H1 (cell line): Measurements from ENCODE around the gene EMP3. TPM values are rescaled to one million over a fixed set of nuclear protein-coding genes. Genes with fewer than 3 reads are reported as not detected.

Experiments used
- CTCF ChIA-PET: fragments of 300-600 bp; sonication (Branson Sonifier 250); formaldehyde crosslinking; loops from one replicate; lab custom pipeline; 2021; ENCODE audit not compliant: partially characterized antibody; lab: Charles Lee
- POLR2A ChIA-PET: fragments of 300-600 bp; sonication (Branson Sonifier 250); formaldehyde crosslinking; loops from one replicate; lab custom pipeline; 2021; ENCODE audit warnings: inconsistent platforms; ENCODE audit not compliant: partially characterized antibody; lab: Charles Lee
- DNase-seq, 2 experiments: peaks; one replicate each; pipeline versions ENCODE4 v3.0.0 to v3.0.0-alpha.2; 2010 to 2022; ENCODE audit warnings: low spot score in 2 of 2, low read depth in 1 of 2, mixed read lengths in 1 of 2
- FAIRE-seq: peaks from 2 replicates; lab custom pipeline; 2011; peaks lifted over from hg19 to GRCh38; lab: Jason Lieb, UNC
- H2AFZ ChIP-seq: 2 replicates; pipeline ENCODE4 v1.8.1; 2012; ENCODE audit warnings: low read length, inconsistent platforms
- H2AK5ac ChIP-seq: 2 replicates; pipeline ENCODE4 v1.6.1; 2013; ENCODE audit warnings: low read depth, low read length
- H2BK120ac ChIP-seq: replicated peaks from 2 replicates; pipeline ENCODE3; 2013; ENCODE audit warnings: low read depth, low read length, inconsistent platforms
- H2BK12ac ChIP-seq: 2 replicates; pipeline ENCODE4 v1.6.1; 2013; ENCODE audit warnings: low read depth, low read length
- H2BK15ac ChIP-seq: 2 replicates; pipeline ENCODE4 v1.6.1; 2013; ENCODE audit warnings: low read length
- H2BK20ac ChIP-seq: 2 replicates; pipeline ENCODE4 v1.6.1; 2013; ENCODE audit warnings: low read length
- H2BK5ac ChIP-seq: 2 replicates; pipeline ENCODE4 v1.6.1; 2013; ENCODE audit warnings: low read depth, low read length
- H3K14ac ChIP-seq: 2 replicates; pipeline ENCODE4 v1.6.1; 2013; ENCODE audit warnings: inconsistent platforms; ENCODE audit not compliant: insufficient read length
- H3K18ac ChIP-seq: 2 replicates; pipeline ENCODE4 v1.6.1; 2013; ENCODE audit warnings: low read length; ENCODE audit errors: extremely low read depth
- H3K23ac ChIP-seq: 2 replicates; pipeline ENCODE4 v1.6.1; 2013; ENCODE audit warnings: inconsistent platforms; ENCODE audit not compliant: insufficient read length
- H3K23me2 ChIP-seq: 2 replicates; pipeline ENCODE4 v1.6.1; 2013; ENCODE audit warnings: low read depth, low read length
- H3K27ac ChIP-seq: 2 replicates; pipeline ENCODE4 v1.6.1; 2011; ENCODE audit warnings: low read depth, low read length, inconsistent platforms
- H3K27me3 ChIP-seq, 4 experiments: replicated peaks in 1 of 4; 1 replicate in 1 of 4; 2 replicates in 3 of 4; pipeline versions ENCODE4 v1.6.1 to v1.8.1; 2011 to 2013; ENCODE audit warnings: low read length in 3 of 4, mild to moderate bottlenecking in 3 of 4, inconsistent platforms in 2 of 4, mixed read lengths in 2 of 4, moderate library complexity in 1 of 4; ENCODE audit not compliant: control insufficient read depth in 3 of 4, insufficient read depth in 3 of 4; ENCODE audit errors: extremely low read depth in 1 of 4
- H3K36me3 ChIP-seq, 4 experiments: 2 replicates each; pipeline versions ENCODE4 v1.6.1 to v1.8.1; 2011 to 2013; ENCODE audit warnings: mild to moderate bottlenecking in 4 of 4, low read length in 3 of 4, moderate library complexity in 2 of 4, control low read depth in 1 of 4, inconsistent platforms in 1 of 4; ENCODE audit not compliant: insufficient read depth in 4 of 4, control insufficient read depth in 2 of 4
- H3K4ac ChIP-seq: replicated peaks from 2 replicates; pipeline ENCODE3; 2013; ENCODE audit warnings: low read length, low read depth, mixed read lengths, inconsistent platforms; ENCODE audit not compliant: insufficient read length
- H3K4me1 ChIP-seq, 4 experiments: replicated peaks in 1 of 4; 1 replicate in 1 of 4; 2 replicates in 3 of 4; pipeline versions ENCODE4 v1.6.1 to v1.8.1; 2011 to 2013; ENCODE audit warnings: low read length in 3 of 4, inconsistent platforms in 2 of 4, mixed read lengths in 1 of 4; ENCODE audit not compliant: insufficient read depth in 4 of 4, control insufficient read depth in 3 of 4
- H3K4me2 ChIP-seq, 2 experiments: 2 replicates each; pipeline versions ENCODE4 v1.6.1 to v1.8.1; 2011 to 2013; ENCODE audit warnings: low read depth in 2 of 2, low read length in 2 of 2, control low read depth in 1 of 2, inconsistent platforms in 1 of 2, mild to moderate bottlenecking in 1 of 2; ENCODE audit not compliant: insufficient read depth in 1 of 2
- H3K4me3 ChIP-seq, 4 experiments: fragments of 200-600, 300-600 bp in 1 of 4; sonication (generic), shearing (Covaris generic), sonication (Bioruptor Twin) in 1 of 4; 2 replicates each; pipeline versions ENCODE4 v1.5.1 to v1.8.1; 2011 to 2016; ENCODE audit warnings: low read length in 4 of 4, low read depth in 3 of 4, control low read depth in 2 of 4, inconsistent platforms in 2 of 4, mild to moderate bottlenecking in 2 of 4, mixed read lengths in 1 of 4, moderate library complexity in 1 of 4; ENCODE audit not compliant: insufficient read depth in 2 of 4; ENCODE audit errors: extremely low read depth in 1 of 4
- H3K56ac ChIP-seq: replicated peaks from 2 replicates; pipeline ENCODE3; 2013; ENCODE audit warnings: low read depth, mild to moderate bottlenecking, mixed read lengths, low read length, inconsistent platforms; ENCODE audit not compliant: insufficient read length
- H3K79me1 ChIP-seq: 2 replicates; pipeline ENCODE4 v1.6.1; 2013; ENCODE audit warnings: low read depth, low read length, control low read depth
- H3K79me2 ChIP-seq, 2 experiments: 2 replicates each; pipeline versions ENCODE4 v1.6.1 to v1.8.1; 2012 to 2013; ENCODE audit warnings: low read length in 2 of 2, mild to moderate bottlenecking in 2 of 2, inconsistent platforms in 1 of 2; ENCODE audit not compliant: insufficient read depth in 2 of 2, control insufficient read depth in 1 of 2
- H3K9ac ChIP-seq, 4 experiments: replicated peaks in 1 of 4; 1 replicate in 1 of 4; 2 replicates in 3 of 4; pipeline versions ENCODE4 v1.6.1 to v1.8.1; 2011 to 2013; ENCODE audit warnings: low read depth in 3 of 4, low read length in 3 of 4, control low read depth in 2 of 4, mild to moderate bottlenecking in 2 of 4, moderate library complexity in 2 of 4, inconsistent platforms in 1 of 4; ENCODE audit errors: extremely low read depth in 1 of 4
- H3K9me3 ChIP-seq, 2 experiments: 2 replicates each; pipeline versions ENCODE4 v1.6.1 to v1.8.1; 2012 to 2013; ENCODE audit warnings: mild to moderate bottlenecking in 2 of 2, moderate library complexity in 2 of 2, control low read depth in 1 of 2, inconsistent platforms in 1 of 2, low read depth in 1 of 2, low read length in 1 of 2, mixed read lengths in 1 of 2; ENCODE audit not compliant: insufficient read depth in 2 of 2
- H4K20me1 ChIP-seq, 2 experiments: replicated peaks in 1 of 2; 2 replicates each; pipeline versions ENCODE3 to v1.8.1; 2011 to 2013; ENCODE audit warnings: inconsistent platforms in 2 of 2, low read length in 2 of 2, mild to moderate bottlenecking in 1 of 2; ENCODE audit not compliant: insufficient read depth in 2 of 2, control insufficient read depth in 1 of 2
- H4K5ac ChIP-seq: 2 replicates; pipeline ENCODE4 v1.6.1; 2013; ENCODE audit warnings: low read length, low read depth, mixed read lengths, inconsistent platforms; ENCODE audit not compliant: insufficient read length
- H4K8ac ChIP-seq: 2 replicates; pipeline ENCODE4 v1.8.0; 2013; ENCODE audit warnings: mild to moderate bottlenecking, moderate library complexity, low read length, inconsistent platforms; ENCODE audit not compliant: insufficient read depth; ENCODE audit errors: extremely low read depth
- H4K91ac ChIP-seq: replicated peaks from 2 replicates; pipeline ENCODE3; 2013; ENCODE audit warnings: low read length, mixed read lengths, inconsistent platforms; ENCODE audit not compliant: insufficient read length
- SIRT6 ChIP-seq: IDR thresholded peaks from one replicate; pipeline ENCODE4 v1.7.1; 2012; ENCODE audit warnings: low read length, inconsistent platforms
- WGBS, 2 experiments: shearing (Covaris generic) in 1 of 2; methylation state at CpG; one replicate each; pipeline versions ENCODE4 v1.1.6 to v1.1.7; 2013 to 2015; ENCODE audit warnings: low lambda C conversion rate in 2 of 2, mixed read lengths in 2 of 2, inconsistent platforms in 1 of 2, low coverage in 1 of 2, missing lambda C conversion rate in 1 of 2; ENCODE audit not compliant: insufficient replicate concordance in 2 of 2, insufficient coverage in 1 of 2, insufficient read length in 1 of 2; ENCODE audit errors: extremely low coverage in 1 of 2, missing lambda C conversion rate in 1 of 2; 5-methylcytosine and 5-hydroxymethylcytosine counted together
- polyA plus RNA-seq, 7 experiments: library from polyadenylated mRNA; depleted of rRNA in 3 of 7; stranded (reverse) in 5 of 7; unstranded in 2 of 7; fragments of >200 nt in 5 of 7; fragments of 200-250 nt in 2 of 7; gene quantifications; 1 replicate in 5 of 7; 2 replicates in 1 of 7; 4 replicates in 1 of 7; pipeline versions ENCODE4 v1.2.1 to v1.2.3, GENCODE V29; 2011 to 2013; ENCODE audit warnings: missing spikeins in 2 of 7, mixed read lengths in 2 of 7
- total RNA-seq: library from RNA; stranded (reverse); fragmentation: NEBNext Ultra II Directional; extraction: Animal tissue kit (Norgen Biotek cat#: 25700); gene quantifications from 2 replicates; pipeline ENCODE4 v1.2.1, GENCODE V29; 2021
- TF ChIP-seq, protein P1 (sequence below): IDR thresholded peaks from 2 replicates; pipeline ENCODE4 v1.6.1; 2012; ENCODE audit warnings: inconsistent platforms

Gene EMP3
- total and polyA plus RNA-seq, 2 of the 8 experiments (the other 6 are each of a cell fraction or from before 2014, with no cell fraction given) = 18.4 to 87.8 TPM

DNA sequence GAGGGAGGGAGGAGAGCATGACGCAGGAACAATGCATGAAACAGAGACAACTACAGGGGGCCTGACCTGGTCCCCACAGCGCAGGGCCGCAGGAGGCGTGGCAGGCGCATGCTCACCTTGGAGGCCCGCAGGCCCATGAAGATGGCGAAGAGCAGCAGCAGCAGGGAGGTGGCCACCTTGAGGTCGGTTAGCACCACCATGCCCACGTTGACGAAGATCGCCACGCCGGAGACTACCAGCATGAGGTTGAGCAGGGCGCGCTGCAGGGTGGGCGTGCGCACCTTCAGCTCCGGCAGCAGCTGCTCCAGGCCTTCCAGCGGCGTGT, 17.0 kb downstream of the EMP3 start:
- H3K4ac ChIP-seq = no peak overlapping the region
- H3K9me3 ChIP-seq = no peaks in the 10 kb centered on the region
- DNase-seq = no peak
- no peak overlapping the region for H4K5ac ChIP-seq
- H2BK20ac ChIP-seq = no peak overlapping the region
- no peak overlapping the region for H2BK120ac ChIP-seq
- whole genome bisulfite sequencing, 2 experiments = 83% methylated on average over 19 of the region's 20 CpGs; no CpG with 5 or more reads in 1 of the 2 experiments
- H3K23ac ChIP-seq = no peak overlapping the region
- H3K56ac ChIP-seq = no peak overlapping the region
- TF ChIP-seq SIRT6 = no peak
- TF ChIP-seq, protein P1, sequence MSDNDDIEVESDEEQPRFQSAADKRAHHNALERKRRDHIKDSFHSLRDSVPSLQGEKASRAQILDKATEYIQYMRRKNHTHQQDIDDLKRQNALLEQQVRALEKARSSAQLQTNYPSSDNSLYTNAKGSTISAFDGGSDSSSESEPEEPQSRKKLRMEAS = 0 out of 2 replicates have a peak, but pooled peaks have one; percentile 16
- H3K4me1 ChIP-seq = peaks cover 0 to 4% (median under 1%) of the 10 kb centered on the region in 4 experiments; a peak in 2 of 7 replicates
- H2BK5ac ChIP-seq = no peak overlapping the region
- H3K23me2 ChIP-seq = no peaks in the 10 kb centered on the region; the same call in 1 of the 2 replicates
- H3K79me1 ChIP-seq = no peaks in the 10 kb centered on the region
- H3K4me2 ChIP-seq = no peak overlapping the region
- H2AFZ ChIP-seq = no peak overlapping the region
- H4K8ac ChIP-seq = no peak overlapping the region
- 0 out of 2 replicates have a peak overlapping the region, but pooled peaks have one; percentile 9 for H2BK12ac ChIP-seq
- no peak overlapping the region for H3K4me3 ChIP-seq
- CTCF ChIA-PET = interaction anchor here (1.2 kb wide), 2 partner anchors 8 to 9 kb away, joined by 3 to 4 read pairs; no protein-coding TSS in a partner anchor
- 0 out of 2 replicates have a peak overlapping the region, but pooled peaks have one; percentile 81 for H2BK15ac ChIP-seq
- H3K36me3 ChIP-seq = no peaks in the 10 kb centered on the region
- H2AK5ac ChIP-seq = no peak overlapping the region
- H3K14ac ChIP-seq = no peak overlapping the region
- H4K91ac ChIP-seq = no peak overlapping the region
- H3K27ac ChIP-seq = no peak overlapping the region
- POLR2A ChIA-PET = no interaction called here
- no peak overlapping the region for H3K9ac ChIP-seq
- no peak overlapping the region for H3K18ac ChIP-seq
- FAIRE-seq = no peak
- H4K20me1 ChIP-seq = no peaks in the 10 kb centered on the region
- no peaks in the 10 kb centered on the region for H3K79me2 ChIP-seq
- no peaks in the 10 kb centered on the region for H3K27me3 ChIP-seq
